ENCODE results near the gene GGT7. TPM values are rescaled to one million over a fixed set of nuclear protein-coding genes. Genes with fewer than 3 reads are reported as not detected.

The GGT7 gene
- total and polyA plus RNA-seq, 9 of the 15 experiments (the other 6 are each of a cell fraction or from before 2014, with no cell fraction given): 0.04 to 18.3 (median 5.9) TPM

- TF ChIP-seq TOE1 (IDR thresholded peaks at IDR 0.05; ENCODE audit: borderline replicate concordance) (no peak; the same call in 1 of the 2 replicates), TOE1 (CRISPR knock-in tag; IDR thresholded peaks at IDR 0.05; ENCODE audit: borderline replicate concordance, low read depth) (no peak), ZC3H11A (IDR thresholded peaks at IDR 0.05; ENCODE audit: low read depth, low read length) (no peak), L3MBTL2 (IDR thresholded peaks at IDR 0.05) (peak; percentile 82), TEAD1 (CRISPR knock-in tag; IDR thresholded peaks at IDR 0.05) (peak in 1 of 2 experiments; percentile 70; a peak in 1 of 4 replicates), THAP12 (CRISPR knock-in tag; IDR thresholded peaks at IDR 0.05) (no peak), ARID2 (IDR thresholded peaks at IDR 0.05) (no peak), TFAP4 (CRISPR knock-in tag; IDR thresholded peaks at IDR 0.05; ENCODE audit: borderline replicate concordance) (peak; percentile 95), ZNF431 (CRISPR knock-in tag; IDR thresholded peaks at IDR 0.05) (no peak), NFIX (CRISPR knock-in tag; IDR thresholded peaks at IDR 0.05; ENCODE audit: low read depth) (no peak), REST (IDR thresholded peaks at IDR 0.05; ENCODE audit: borderline replicate concordance) (peak; percentile 4; the same call in 1 of the 2 replicates), REST (CRISPR knock-in tag; IDR thresholded peaks at IDR 0.05; ENCODE audit: low read depth) (no peak), EGR1 (conservative IDR thresholded peaks at IDR 0.05) (peak; percentile 84), SRF (CRISPR knock-in tag; IDR thresholded peaks at IDR 0.05) (no peak), TAL1 (IDR thresholded peaks at IDR 0.05) (peak; percentile 33; the same call in 1 of the 2 replicates), PCBP2 (IDR thresholded peaks at IDR 0.05; ENCODE audit: low read depth, low read length, poor library complexity, severe bottlenecking) (no peak), DLX4 (CRISPR knock-in tag; IDR thresholded peaks at IDR 0.05) (no peak)
Observed at GRCh38 chr20:34872622-34873224, at the start of gene GGT7 (continued).
